Endothelial cell of umbilical vein (primary cell): ENCODE data around the gene MRPL33. TPM values are rescaled to one million over a fixed set of nuclear protein-coding genes. Genes with fewer than 3 reads are reported as not detected.

Source experiments
- BruUV-seq: library from RNA; stranded (reverse); fragments of 400-500 nt; replicated peaks from 2 replicates; lab custom pipeline; 2021; lab: Mats Ljungman, UMichigan
- CTCF ChIA-PET: fragments of 300-600, 350-600 bp; sonication (Branson Sonifier 250); formaldehyde crosslinking; loops from one replicate; lab custom pipeline; 2021; ENCODE audit warnings: antibody characterized with exemption, inconsistent platforms; lab: Charles Lee
- POLR2A ChIA-PET: fragments of 300-600, 350-600 bp; sonication (Branson Sonifier 250); formaldehyde crosslinking; loops from one replicate; lab custom pipeline; 2021; ENCODE audit warnings: antibody characterized with exemption, inconsistent platforms; lab: Charles Lee
- DNase-seq: peaks from one replicate; pipeline ENCODE4 v3.0.0-alpha.2; 2011; ENCODE audit warnings: low read depth, low spot score
- FAIRE-seq: peaks from 2 replicates; lab custom pipeline; 2011; peaks lifted over from hg19 to GRCh38; lab: Jason Lieb, UNC
- H2AFZ ChIP-seq: 2 replicates; pipeline ENCODE4 v1.6.0; 2012; ENCODE audit warnings: low read depth, low read length, control low read depth, inconsistent platforms
- H3K27ac ChIP-seq: 2 replicates; pipeline ENCODE4 v1.5.1; 2011; ENCODE audit warnings: low read depth, mild to moderate bottlenecking, control low read depth, low read length, moderate library complexity; ENCODE audit not compliant: insufficient read depth
- H3K27me3 ChIP-seq, 2 experiments: 2 replicates each; pipeline versions ENCODE4 v1.6.0 to v1.6.1; 2011; ENCODE audit warnings: low read length in 2 of 2, mixed read lengths in 1 of 2; ENCODE audit not compliant: control insufficient read depth in 2 of 2, insufficient read depth in 2 of 2
- H3K36me3 ChIP-seq, 2 experiments: 2 replicates in 1 of 2; 3 replicates in 1 of 2; pipeline ENCODE4 v1.5.1; 2011; ENCODE audit warnings: low read length in 2 of 2, mild to moderate bottlenecking in 1 of 2, moderate library complexity in 1 of 2; ENCODE audit not compliant: control insufficient read depth in 2 of 2, insufficient read depth in 2 of 2; ENCODE audit errors: extremely low read depth in 1 of 2
- H3K4me1 ChIP-seq: 3 replicates; pipeline ENCODE4 v1.5.1; 2011; ENCODE audit warnings: mild to moderate bottlenecking, low read length; ENCODE audit not compliant: control insufficient read depth, insufficient read depth; ENCODE audit errors: extremely low read depth
- H3K4me2 ChIP-seq: 2 replicates; pipeline ENCODE4 v1.6.1; 2011; ENCODE audit warnings: low read length, control low read depth, mixed read lengths; ENCODE audit not compliant: insufficient read depth
- H3K4me3 ChIP-seq, 3 experiments: fragments of 200-600 bp in 1 of 3; sonication (generic), shearing (Covaris generic) in 1 of 3; replicated peaks in 1 of 3; 2 replicates each; pipeline ENCODE4 v1.5.1; 2011 to 2016; ENCODE audit warnings: control low read depth in 3 of 3, low read length in 3 of 3, mild to moderate bottlenecking in 2 of 3, inconsistent platforms in 1 of 3, low read depth in 1 of 3, moderate library complexity in 1 of 3; ENCODE audit not compliant: insufficient read depth in 1 of 3
- H3K79me2 ChIP-seq: 2 replicates; pipeline ENCODE4 v1.6.0; 2012; ENCODE audit warnings: low read length, inconsistent platforms; ENCODE audit not compliant: control insufficient read depth, insufficient read depth
- H3K9ac ChIP-seq: replicated peaks from 2 replicates; pipeline ENCODE3; 2011; ENCODE audit warnings: low read length, control low read depth; ENCODE audit not compliant: insufficient read depth; ENCODE audit errors: extremely low read depth
- H3K9me1 ChIP-seq: replicated peaks from 3 replicates; pipeline ENCODE4 v1.6.0; 2011; ENCODE audit warnings: mild to moderate bottlenecking, low read length; ENCODE audit not compliant: control insufficient read depth, insufficient read depth; ENCODE audit errors: extremely low read depth
- H3K9me3 ChIP-seq: replicated peaks from 2 replicates; pipeline ENCODE4 v1.5.1; 2012; ENCODE audit warnings: low read length, inconsistent platforms; ENCODE audit not compliant: control insufficient read depth, insufficient read depth
- H4K20me1 ChIP-seq: replicated peaks from 2 replicates; pipeline ENCODE3; 2011; ENCODE audit warnings: mild to moderate bottlenecking, low read length; ENCODE audit not compliant: control insufficient read depth, insufficient read depth; ENCODE audit errors: extremely low read depth
- EZH2 ChIP-seq: IDR thresholded peaks from 2 replicates; pipeline ENCODE4 v1.6.1; 2012; ENCODE audit warnings: borderline replicate concordance, low read depth, mild to moderate bottlenecking, moderate library complexity, low read length, inconsistent platforms; ENCODE audit not compliant: severe bottlenecking
- FOS ChIP-seq: IDR thresholded peaks from 2 replicates; pipeline ENCODE4 v1.6.1; 2011; ENCODE audit warnings: mild to moderate bottlenecking, low read length, moderate library complexity, borderline replicate concordance; ENCODE audit not compliant: insufficient read depth
- GATA2 ChIP-seq: IDR thresholded peaks from 2 replicates; pipeline ENCODE4 v1.7.0; 2011; ENCODE audit warnings: low read depth, mild to moderate bottlenecking, moderate library complexity, mixed read lengths, low read length; ENCODE audit not compliant: insufficient read length, insufficient read depth
- JUN ChIP-seq: IDR thresholded peaks from 2 replicates; pipeline ENCODE4 v1.6.1; 2011; ENCODE audit warnings: borderline replicate concordance, low read depth; ENCODE audit not compliant: insufficient read length, insufficient read depth
- MAX ChIP-seq: IDR thresholded peaks from 2 replicates; pipeline ENCODE4 v1.6.1; 2011; ENCODE audit not compliant: insufficient read depth, insufficient read length
- MYC ChIP-seq: IDR thresholded peaks from one replicate; pipeline ENCODE4 v1.6.1; 2011; ENCODE audit warnings: mild to moderate bottlenecking, low read depth, low read length
- POLR2A ChIP-seq: IDR thresholded peaks from 2 replicates; pipeline ENCODE4 v1.6.1; 2012; ENCODE audit warnings: low read depth, mild to moderate bottlenecking, control low read depth, low read length
- POLR2AphosphoS5 ChIP-seq: IDR thresholded peaks from 2 replicates; pipeline ENCODE4 v1.6.1; 2012; ENCODE audit warnings: low read depth, mild to moderate bottlenecking, control low read depth, low read length, moderate library complexity; ENCODE audit not compliant: insufficient read depth
- dilution Hi-C: fragments of 300-500 bp; cut with MboI; formaldehyde crosslinking; loops from one replicate; pipeline ENCODE4 v1.15.0; 2019; ENCODE audit warnings: low sequenced_read_pairs; ENCODE audit not compliant: extremely low pct_ligation_motif_present
- intact Hi-C: fragments of 100-400 bp; cut with micrococcal nuclease; formaldehyde crosslinking; loops from one replicate; pipeline ENCODE4 v1.10.0; 2022
- polyA plus RNA-seq, 4 experiments: library from polyadenylated mRNA; depleted of rRNA in 3 of 4; stranded (reverse) in 3 of 4; unstranded in 1 of 4; fragments of >200 nt; gene quantifications; 2 replicates each; pipeline versions ENCODE4 v1.2.1 to v1.2.3, GENCODE V29; 2011 to 2012; ENCODE audit warnings: missing spikeins in 1 of 4
- total RNA-seq: library from RNA; stranded (reverse); gene quantifications from 2 replicates; pipeline ENCODE4 v1.2.3, GENCODE V29; 2021
- TF ChIP-seq, protein P1 (sequence below), 2 donors: IDR thresholded peaks; 1 replicate in 1 of 2; 2 replicates in 1 of 2; pipeline ENCODE4 v1.5.1; 2011; ENCODE audit warnings: low read length in 2 of 2, mild to moderate bottlenecking in 2 of 2, moderate library complexity in 2 of 2, control low read depth in 1 of 2, inconsistent platforms in 1 of 2, low read depth in 1 of 2; ENCODE audit not compliant: insufficient read depth in 1 of 2; ENCODE audit errors: extremely low read depth in 1 of 2

The MRPL33 gene
- total and polyA plus RNA-seq, 2 donors (not counting 3 experiments of a cell fraction or from before 2014, with no cell fraction given), result 36.1 to 97.4 TPM

GRCh38 chr2:27756544-27757498 lies 14.7 kb upstream of the MRPL33 start:
- Histone ChIP-seq H3K9ac (no peak overlapping the region), H2AFZ (no peak overlapping the region), H3K36me3 (no peaks in the 10 kb centered on the region), H3K27ac (no peak overlapping the region), H3K4me3 (no peak overlapping the region), H3K79me2 (no peaks in the 10 kb centered on the region), H3K27me3 (no peaks in the 10 kb centered on the region), H4K20me1 (no peaks in the 10 kb centered on the region), H3K9me3 (no peaks in the 10 kb centered on the region), H3K9me1 (no peaks in the 10 kb centered on the region), H3K4me1 (no peaks in the 10 kb centered on the region), H3K4me2 (no peak overlapping the region)
- dilution Hi-C loops, result no loop called here
- no peak for DNase-seq
- no peak for FAIRE-seq
- no TSS peak for BruUV-seq
- intact Hi-C loops, result loop anchor here (10.0 kb wide), 1 partner anchor 808 kb away; no protein-coding TSS in a partner anchor
- CTCF ChIA-PET, result no interaction called here
- POLR2A ChIA-PET, result no interaction called here
- TF ChIP-seq MAX (no peak), FOS (no peak), POLR2A (no peak), POLR2AphosphoS5 (no peak), MYC (no peak), JUN (no peak), EZH2 (no peak), GATA2 (no peak)
- TF ChIP-seq, protein P1, sequence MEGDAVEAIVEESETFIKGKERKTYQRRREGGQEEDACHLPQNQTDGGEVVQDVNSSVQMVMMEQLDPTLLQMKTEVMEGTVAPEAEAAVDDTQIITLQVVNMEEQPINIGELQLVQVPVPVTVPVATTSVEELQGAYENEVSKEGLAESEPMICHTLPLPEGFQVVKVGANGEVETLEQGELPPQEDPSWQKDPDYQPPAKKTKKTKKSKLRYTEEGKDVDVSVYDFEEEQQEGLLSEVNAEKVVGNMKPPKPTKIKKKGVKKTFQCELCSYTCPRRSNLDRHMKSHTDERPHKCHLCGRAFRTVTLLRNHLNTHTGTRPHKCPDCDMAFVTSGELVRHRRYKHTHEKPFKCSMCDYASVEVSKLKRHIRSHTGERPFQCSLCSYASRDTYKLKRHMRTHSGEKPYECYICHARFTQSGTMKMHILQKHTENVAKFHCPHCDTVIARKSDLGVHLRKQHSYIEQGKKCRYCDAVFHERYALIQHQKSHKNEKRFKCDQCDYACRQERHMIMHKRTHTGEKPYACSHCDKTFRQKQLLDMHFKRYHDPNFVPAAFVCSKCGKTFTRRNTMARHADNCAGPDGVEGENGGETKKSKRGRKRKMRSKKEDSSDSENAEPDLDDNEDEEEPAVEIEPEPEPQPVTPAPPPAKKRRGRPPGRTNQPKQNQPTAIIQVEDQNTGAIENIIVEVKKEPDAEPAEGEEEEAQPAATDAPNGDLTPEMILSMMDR (IDR thresholded peaks at IDR 0.05; ENCODE audit: extremely low read depth in 1 of 2, insufficient read depth in 1 of 2, low read depth in 1 of 2, low read length in 2 of 2), result no peak
